AG04450 (cell line): ENCODE data around the gene PIGU. TPM values are rescaled to one million over a fixed set of nuclear protein-coding genes. Genes with fewer than 3 reads are reported as not detected.

Experiments used
- CTCF ChIA-PET: fragments of 300-600, 350-600 bp; formaldehyde crosslinking; extraction: SDS; loops from one replicate; lab custom pipeline; 2022; ENCODE audit warnings: antibody characterized with exemption, inconsistent platforms; lab: Charles Lee
- POLR2A ChIA-PET: fragments of 350-600 bp; formaldehyde crosslinking; extraction: SDS; loops from one replicate; lab custom pipeline; 2021; ENCODE audit warnings: antibody characterized with exemption, inconsistent platforms; lab: Yijun Ruan, JAX
- DNase-seq: peaks from one replicate; pipeline ENCODE4 v3.0.0-alpha.2; 2011; ENCODE audit warnings: low read depth, low spot score
- H3K27ac ChIP-seq: one replicate; pipeline ENCODE4 v1.5.1; 2012; ENCODE audit warnings: low read depth, low read length, control low read depth
- H3K27me3 ChIP-seq: one replicate; pipeline ENCODE4 v1.6.0; 2012; ENCODE audit warnings: low read length; ENCODE audit not compliant: control insufficient read depth, insufficient read depth
- H3K4me3 ChIP-seq: 2 replicates; pipeline ENCODE4 v1.5.1; 2011; ENCODE audit warnings: mild to moderate bottlenecking, low read depth, low read length, control low read depth
- H3K9me3 ChIP-seq: 2 replicates; pipeline ENCODE4 v1.5.1; 2012; ENCODE audit warnings: low read length; ENCODE audit not compliant: control insufficient read depth, insufficient read depth
- polyA plus RNA-seq: library from polyadenylated mRNA; depleted of rRNA; stranded (reverse); fragments of >200 nt; gene quantifications from 2 replicates; pipeline ENCODE4 v1.2.3, GENCODE V29; 2011
- TF ChIP-seq, protein P1 (sequence below): IDR thresholded peaks from 2 replicates; pipeline ENCODE4 v1.5.1; 2011; ENCODE audit warnings: low read depth, low read length, control low read depth, inconsistent platforms

PIGU gene
- polyA plus RNA-seq, 1 experiment, result 54.8 TPM

DNA sequence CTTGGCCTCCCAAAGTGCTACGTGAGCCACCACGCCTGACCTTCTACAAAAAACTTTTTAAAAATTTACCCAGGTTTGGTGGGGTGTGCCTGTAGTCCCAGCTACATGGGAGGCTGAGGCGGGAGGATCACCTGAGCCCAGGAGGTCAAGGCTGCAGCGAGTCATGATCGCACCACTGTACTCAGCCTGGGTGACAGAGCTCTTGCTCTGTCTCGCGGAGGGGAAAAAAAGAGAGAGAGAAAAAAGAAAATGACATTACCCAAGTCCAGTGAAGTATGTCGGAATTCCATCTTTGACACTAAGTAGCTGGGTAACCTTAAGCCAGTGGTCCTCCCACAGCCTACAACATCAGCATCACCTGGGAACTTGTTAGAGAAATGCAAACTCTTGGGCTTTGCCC lies 137.1 kb downstream of the PIGU start:
- TF ChIP-seq, protein P1, sequence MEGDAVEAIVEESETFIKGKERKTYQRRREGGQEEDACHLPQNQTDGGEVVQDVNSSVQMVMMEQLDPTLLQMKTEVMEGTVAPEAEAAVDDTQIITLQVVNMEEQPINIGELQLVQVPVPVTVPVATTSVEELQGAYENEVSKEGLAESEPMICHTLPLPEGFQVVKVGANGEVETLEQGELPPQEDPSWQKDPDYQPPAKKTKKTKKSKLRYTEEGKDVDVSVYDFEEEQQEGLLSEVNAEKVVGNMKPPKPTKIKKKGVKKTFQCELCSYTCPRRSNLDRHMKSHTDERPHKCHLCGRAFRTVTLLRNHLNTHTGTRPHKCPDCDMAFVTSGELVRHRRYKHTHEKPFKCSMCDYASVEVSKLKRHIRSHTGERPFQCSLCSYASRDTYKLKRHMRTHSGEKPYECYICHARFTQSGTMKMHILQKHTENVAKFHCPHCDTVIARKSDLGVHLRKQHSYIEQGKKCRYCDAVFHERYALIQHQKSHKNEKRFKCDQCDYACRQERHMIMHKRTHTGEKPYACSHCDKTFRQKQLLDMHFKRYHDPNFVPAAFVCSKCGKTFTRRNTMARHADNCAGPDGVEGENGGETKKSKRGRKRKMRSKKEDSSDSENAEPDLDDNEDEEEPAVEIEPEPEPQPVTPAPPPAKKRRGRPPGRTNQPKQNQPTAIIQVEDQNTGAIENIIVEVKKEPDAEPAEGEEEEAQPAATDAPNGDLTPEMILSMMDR, result no peak
- Histone ChIP-seq H3K9me3 (no peaks in the 10 kb centered on the region), H3K27me3 (no peaks in the 10 kb centered on the region), H3K27ac (no peak overlapping the region), H3K4me3 (no peak overlapping the region)
- ChIA-PET CTCF (interaction anchor here (1.8 to 2.1 kb wide), 4 partner anchors 12 to 349 kb away, joined by 8 to 14 read pairs (median 8); no protein-coding TSS in a partner anchor), POLR2A (no interaction called here)
- no peak for DNase-seq

GRCh38 chr20:34538671-34539123 lies 138.2 kb downstream of the PIGU start:
- no peak for DNase-seq
- TF ChIP-seq, protein P1, result peak; percentile 87
- Histone ChIP-seq H3K4me3 (no peak overlapping the region), H3K27ac (no peak overlapping the region), H3K27me3 (no peaks in the 10 kb centered on the region), H3K9me3 (no peaks in the 10 kb centered on the region)
- CTCF ChIA-PET, result interaction anchor here (0.6 to 2.1 kb wide), 12 partner anchors 9 to 348 kb away, joined by 3 to 14 read pairs (median 6); no protein-coding TSS in a partner anchor
- POLR2A ChIA-PET, result no interaction called here

- DNase-seq, result no peak
- H3K27ac ChIP-seq, result no peak overlapping the region
- TF ChIP-seq, protein P1, result no peak
These were observed 139.2 kb downstream of the PIGU start for GRCh38 chr20:34537651-34538050.

DNA sequence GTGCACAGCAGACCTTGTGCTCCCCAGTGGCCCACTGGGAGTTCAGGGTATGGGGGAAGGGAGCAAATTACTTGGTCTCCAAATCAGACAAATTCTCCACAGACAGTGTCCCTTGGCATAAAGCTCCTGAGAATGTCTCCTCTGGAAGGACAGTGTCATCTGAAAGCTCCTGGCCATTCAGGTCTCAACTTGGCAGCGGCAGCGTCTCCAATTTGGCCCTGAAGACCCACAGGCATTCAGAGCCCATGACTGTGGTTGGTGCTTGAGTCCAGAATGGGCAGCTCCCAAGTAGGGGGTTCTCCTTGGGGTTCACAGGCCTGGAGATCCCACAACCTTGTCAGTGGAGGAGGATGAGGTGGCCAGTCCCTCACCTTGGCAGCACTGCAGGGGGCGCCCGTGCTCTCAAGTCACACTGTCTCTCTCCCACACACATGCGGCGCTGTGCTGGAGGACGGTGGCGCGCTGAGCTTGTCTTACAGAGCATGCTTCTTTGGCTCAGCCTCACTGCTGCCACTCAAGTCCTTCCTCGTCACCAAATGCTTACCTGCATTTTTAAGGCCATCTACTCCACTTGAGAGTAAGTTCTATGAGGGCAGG lies 140.0 kb downstream of the PIGU start:
- Histone ChIP-seq H3K4me3 (no peak overlapping the region), H3K27ac (no peak overlapping the region), H3K27me3 (no peaks in the 10 kb centered on the region), H3K9me3 (no peaks in the 10 kb centered on the region)
- ChIA-PET POLR2A (no interaction called here), CTCF (interaction anchor here (0.7 to 1.2 kb wide), 2 partner anchors 233 to 554 kb away, joined by 3 to 4 read pairs; no protein-coding TSS in a partner anchor)
- DNase-seq, result no peak
- TF ChIP-seq, protein P1, result peak; percentile 42

More at GRCh38 chr20:34537651-34538050, 139.2 kb downstream of the PIGU start:
- CTCF ChIA-PET, result interaction anchor here (0.7 to 2.1 kb wide), 7 partner anchors 8 to 242 kb away, joined by 3 to 14 read pairs (median 5); no protein-coding TSS in a partner anchor
- POLR2A ChIA-PET, result interaction anchor here (0.7 kb wide), 1 partner anchor 46 kb away, joined by 7 read pairs; no protein-coding TSS in a partner anchor
- H3K9me3 ChIP-seq, result no peaks in the 10 kb centered on the region
- no peaks in the 10 kb centered on the region for H3K27me3 ChIP-seq
- H3K4me3 ChIP-seq, result no peak overlapping the region

- Histone ChIP-seq H3K27ac (no peak overlapping the region), H3K9me3 (no peaks in the 10 kb centered on the region), H3K27me3 (no peaks in the 10 kb centered on the region), H3K4me3 (no peak overlapping the region)
- POLR2A ChIA-PET, result no interaction called here
- CTCF ChIA-PET, result interaction anchor here (0.7 kb wide), 1 partner anchor 553 kb away, joined by 3 read pairs; no protein-coding TSS in a partner anchor
- DNase-seq, result no peak
- TF ChIP-seq, protein P1, result no peak
These were observed 141.0 kb downstream of the PIGU start for GRCh38 chr20:34535857-34536256.
